ENCODE measurements around the gene POLE4. TPM values are rescaled to one million over a fixed set of nuclear protein-coding genes. Genes with fewer than 3 reads are reported as not detected.

The POLE4 gene
- polyA plus RNA-seq, 1 of the 3 experiments (the other 2 are of a cell fraction), result 42.1 TPM

- no peak overlapping the region for H3K4me2 ChIP-seq
- DNase-seq, result no peak
- POLR2A ChIA-PET, result no interaction called here
- no peak overlapping the region for H3K9ac ChIP-seq
- WGBS (ENCODE audit: low lambda C conversion rate), result 86% methylated on average over 1 of the region's 1 CpG
- no peaks in the 10 kb centered on the region for H4K20me1 ChIP-seq (ENCODE audit: insufficient read depth)
- CTCF ChIA-PET, result interaction anchor here (3.0 kb wide), 1 partner anchor 9 kb away, joined by 17 read pairs; no protein-coding TSS in a partner anchor
- H3K9me2 ChIP-seq, result no peaks in the 10 kb centered on the region
- H2AFZ ChIP-seq (ENCODE audit: low read depth), result no peak overlapping the region
- no peaks in the 10 kb centered on the region for H3K36me3 ChIP-seq (replicated peaks in 1 of 2; ENCODE audit: control insufficient read depth in 1 of 2, insufficient read depth in 2 of 2, low read length in 1 of 2)
- H3K27ac ChIP-seq (ENCODE audit: low read depth in 2 of 2, low read length in 1 of 2), result no peak overlapping the region
- peaks cover 0 to 6% of the 10 kb centered on the region in 2 experiments; a peak in 1 of 4 replicates for H3K4me1 ChIP-seq (ENCODE audit: control insufficient read depth in 1 of 2, insufficient read depth in 2 of 2, low read depth in 1 of 2, low read length in 1 of 2)
- H3K9me3 ChIP-seq, result no peaks in the 10 kb centered on the region
- H3F3A ChIP-seq (replicated peaks; ENCODE audit: insufficient read depth), result no peaks in the 10 kb centered on the region
- no peak overlapping the region for H3K4me3 ChIP-seq (ENCODE audit: low read depth in 2 of 2, low read length in 1 of 2)
- TF ChIP-seq USF1 (IDR thresholded peaks at IDR 0.05; ENCODE audit: borderline replicate concordance, low read depth), result no peak
- H3K79me2 ChIP-seq (ENCODE audit: insufficient read depth), result no peaks in the 10 kb centered on the region
- no peaks in the 10 kb centered on the region; the same call in 1 of the 2 replicates for H3K27me3 ChIP-seq (ENCODE audit: insufficient read depth)
These were observed 48.2 kb upstream of the POLE4 start for GRCh38 chr2:74910245-74910644.

GRCh38 chr2:74911061-74911460 is 47.4 kb upstream of the POLE4 start:
- no peak for TF ChIP-seq FOXJ3 (CRISPR knock-in tag; IDR thresholded peaks at IDR 0.05)
- no peak for TF ChIP-seq MEF2A (IDR thresholded peaks at IDR 0.05; ENCODE audit: borderline replicate concordance, low read depth)
- no peak for TF ChIP-seq IRF3 (IDR thresholded peaks at IDR 0.05; ENCODE audit: low read depth, low read length)
- Histone ChIP-seq H3K4me2 (no peak overlapping the region), H3K9me2 (no peaks in the 10 kb centered on the region), H3K9me3 (no peaks in the 10 kb centered on the region), H3K9ac (no peak overlapping the region), H3K79me2 (ENCODE audit: insufficient read depth) (no peaks in the 10 kb centered on the region), H3K4me1 (ENCODE audit: control insufficient read depth in 1 of 2, insufficient read depth in 2 of 2, low read depth in 1 of 2, low read length in 1 of 2) (peaks cover 0 to 6% of the 10 kb centered on the region in 2 experiments; a peak in 1 of 4 replicates), H3K36me3 (replicated peaks in 1 of 2; ENCODE audit: control insufficient read depth in 1 of 2, insufficient read depth in 2 of 2, low read length in 1 of 2) (no peaks in the 10 kb centered on the region), H4K20me1 (ENCODE audit: insufficient read depth) (no peaks in the 10 kb centered on the region), H3K27me3 (ENCODE audit: insufficient read depth) (no peaks in the 10 kb centered on the region; the same call in 1 of the 2 replicates), H3K27ac (ENCODE audit: low read depth in 2 of 2, low read length in 1 of 2) (no peak overlapping the region), H3K4me3 (ENCODE audit: low read depth in 2 of 2, low read length in 1 of 2) (no peak overlapping the region), H3F3A (replicated peaks; ENCODE audit: insufficient read depth) (no peaks in the 10 kb centered on the region), H2AFZ (ENCODE audit: low read depth) (no peak overlapping the region)
- WGBS (ENCODE audit: low lambda C conversion rate), result 49% methylated on average over 4 of the region's 4 CpGs
- POLR2A ChIA-PET, result no interaction called here
- no peak for DNase-seq
- CTCF ChIA-PET, result interaction anchor here (1.1 to 1.4 kb wide), 2 partner anchors 9 to 220 kb away, joined by 5 to 7 read pairs; no protein-coding TSS in a partner anchor

- H3K79me2 ChIP-seq (ENCODE audit: insufficient read depth), result no peaks in the 10 kb centered on the region
- ChIA-PET POLR2A (no interaction called here), CTCF (interaction anchor here (1.3 kb wide), 1 partner anchor 177 kb away, joined by 3 read pairs; no protein-coding TSS in a partner anchor)
- no peaks in the 10 kb centered on the region for H3K9me3 ChIP-seq
- no peaks in the 10 kb centered on the region for H3K9me2 ChIP-seq
- no peaks in the 10 kb centered on the region for H4K20me1 ChIP-seq (ENCODE audit: insufficient read depth)
- H3F3A ChIP-seq (replicated peaks; ENCODE audit: insufficient read depth), result no peaks in the 10 kb centered on the region
- no peaks in the 10 kb centered on the region; a peak in 1 of 4 replicates for H3K4me1 ChIP-seq (ENCODE audit: control insufficient read depth in 1 of 2, insufficient read depth in 2 of 2, low read depth in 1 of 2, low read length in 1 of 2)
- no peak overlapping the region for H3K27ac ChIP-seq (ENCODE audit: low read depth in 2 of 2, low read length in 1 of 2)
- DNase-seq, result no peak
- H3K4me3 ChIP-seq (ENCODE audit: low read depth in 2 of 2, low read length in 1 of 2), result no peak overlapping the region
- no peak overlapping the region for H3K4me2 ChIP-seq
- no peak overlapping the region for H2AFZ ChIP-seq (ENCODE audit: low read depth)
- no peak overlapping the region for H3K9ac ChIP-seq
- H3K36me3 ChIP-seq (replicated peaks in 1 of 2; ENCODE audit: control insufficient read depth in 1 of 2, insufficient read depth in 2 of 2, low read length in 1 of 2), result no peaks in the 10 kb centered on the region
- H3K27me3 ChIP-seq (ENCODE audit: insufficient read depth), result no peaks in the 10 kb centered on the region; the same call in 1 of the 2 replicates
- WGBS (ENCODE audit: low lambda C conversion rate), result 68% methylated on average over 4 of the region's 4 CpGs
- TF ChIP-seq EZH2phosphoT487 (IDR thresholded peaks at IDR 0.05; ENCODE audit: borderline replicate concordance, low read depth), result no peak
- no peak for TF ChIP-seq GATA2 (CRISPR knock-in tag; IDR thresholded peaks at IDR 0.05)
- no peak for TF ChIP-seq TEAD4 (IDR thresholded peaks at IDR 0.05; ENCODE audit: borderline replicate concordance, insufficient read depth)
- TF ChIP-seq USF1 (IDR thresholded peaks at IDR 0.05; ENCODE audit: borderline replicate concordance, low read depth), result no peak
- TF ChIP-seq ZBTB33 (IDR thresholded peaks at IDR 0.05; ENCODE audit: borderline replicate concordance, low read depth), result no peak
- TF ChIP-seq SIN3A (IDR thresholded peaks at IDR 0.05; ENCODE audit: borderline replicate concordance, low read depth, low read length), result no peak
- TF ChIP-seq FOXM1 (IDR thresholded peaks at IDR 0.05; ENCODE audit: low read depth), result no peak
- TF ChIP-seq NFIC (IDR thresholded peaks at IDR 0.05; ENCODE audit: borderline replicate concordance), result no peak
- TF ChIP-seq JUND (IDR thresholded peaks at IDR 0.05), result no peak
- no peak for TF ChIP-seq YY1 (IDR thresholded peaks at IDR 0.05; ENCODE audit: low read depth)
- TF ChIP-seq MEF2A (IDR thresholded peaks at IDR 0.05; ENCODE audit: borderline replicate concordance, low read depth), result no peak
- TF ChIP-seq FOSL2 (IDR thresholded peaks at IDR 0.05; ENCODE audit: borderline replicate concordance, low read depth), result no peak
- TF ChIP-seq RFX5 (IDR thresholded peaks at IDR 0.05; ENCODE audit: low read length), result no peak
- no peak for TF ChIP-seq MXI1 (IDR thresholded peaks at IDR 0.05; ENCODE audit: low read depth, low read length)
These were observed 42.7 kb upstream of the POLE4 start for GRCh38 chr2:74915743-74916142.
